K562 (cell line): ENCODE measurements around the gene LIMS1. TPM values are rescaled to one million over a fixed set of nuclear protein-coding genes. Genes with fewer than 3 reads are reported as not detected.
A peak's percentile ranks its signal among the peaks of the same experiment; 100 is the strongest.
"Not testable (repeated sequence)": the region's sequence is repeated elsewhere in the genome, so short reads cannot be mapped to it uniquely, and the experiment has no call there.

Source experiments
- ATAC-seq: fragments of 200-7000 bp; cut with Tn5 transposase; 3 replicates; pipeline ENCODE4 v1.9.1; 2020; ENCODE audit warnings: moderate library complexity
- BruUV-seq: library from RNA; stranded (reverse); fragments of 400-500 nt; replicated peaks from 2 replicates; lab custom pipeline; 2021; lab: Mats Ljungman, UMichigan
- CTCF ChIA-PET: fragments of 300-600 bp; formaldehyde crosslinking; extraction: SDS; loops from one replicate; lab custom pipeline; 2021; ENCODE audit warnings: low intra/inter-chr PET ratio; lab: Yijun Ruan, JAX
- POLR2A ChIA-PET: fragments of 300-600, 350-650 bp; sonication (Branson Sonifier 250); formaldehyde crosslinking; extraction: SDS; loops from one replicate; lab custom pipeline; 2021; ENCODE audit warnings: antibody characterized with exemption, inconsistent platforms; lab: Yijun Ruan, JAX
- DNase-seq, 4 experiments: peaks; one replicate each; pipeline versions ENCODE4 v3.0.0 to v3.0.0-alpha.2; 2011 to 2018; ENCODE audit warnings: low spot score in 3 of 4, mixed read lengths in 3 of 4; ENCODE audit errors: extremely low read depth in 1 of 4
- FAIRE-seq: peaks from 2 replicates; lab custom pipeline; 2011; peaks lifted over from hg19 to GRCh38; lab: Jason Lieb, UNC
- H2AFZ ChIP-seq: 2 replicates; pipeline ENCODE4 v1.6.0; 2011; ENCODE audit warnings: low read depth, low read length, control low read depth, inconsistent platforms
- H3K27ac ChIP-seq: fragments of 200-600 bp; 3 replicates; pipeline ENCODE4 v1.8.0; 2011; ENCODE audit warnings: low read depth, mild to moderate bottlenecking, control low read depth, inconsistent platforms, low read length, moderate library complexity, mixed read lengths; ENCODE audit errors: extremely low read depth
- H3K27me3 ChIP-seq, 2 experiments: fragments of 300-600 bp in 1 of 2; 2 replicates in 1 of 2; 3 replicates in 1 of 2; pipeline versions ENCODE4 v1.6.0 to v1.8.0; 2011; ENCODE audit warnings: inconsistent platforms in 2 of 2, low read length in 2 of 2, mild to moderate bottlenecking in 1 of 2, mixed read lengths in 1 of 2, moderate library complexity in 1 of 2; ENCODE audit not compliant: control insufficient read depth in 2 of 2, insufficient read depth in 2 of 2
- H3K36me3 ChIP-seq: fragments of 300-600 bp; 3 replicates; pipeline ENCODE4 v1.8.0; 2011; ENCODE audit warnings: mild to moderate bottlenecking, low read length, inconsistent platforms; ENCODE audit not compliant: control insufficient read depth, insufficient read depth
- H3K4me1 ChIP-seq, 2 experiments: fragments of 200-600 bp in 1 of 2; replicated peaks in 1 of 2; 2 replicates in 1 of 2; 3 replicates in 1 of 2; pipeline versions ENCODE4 v1.5.1 to v1.8.0; 2011; ENCODE audit warnings: inconsistent platforms in 2 of 2, low read length in 2 of 2, mild to moderate bottlenecking in 1 of 2, mixed read lengths in 1 of 2, moderate library complexity in 1 of 2; ENCODE audit not compliant: control insufficient read depth in 2 of 2, insufficient read depth in 2 of 2
- H3K4me2 ChIP-seq: 2 replicates; pipeline ENCODE4 v1.6.1; 2011; ENCODE audit warnings: low read length, control low read depth, inconsistent platforms, mixed read lengths; ENCODE audit not compliant: insufficient read depth
- H3K4me3 ChIP-seq: fragments of 200-600 bp; sonication (generic), shearing (Covaris generic); 2 replicates; pipeline ENCODE4 v1.5.1; 2016; ENCODE audit warnings: control low read depth, inconsistent platforms
- H3K79me2 ChIP-seq: fragments of 200-600 bp; 3 replicates; pipeline ENCODE4 v1.8.0; 2011; ENCODE audit warnings: low read length, inconsistent platforms; ENCODE audit not compliant: control insufficient read depth, insufficient read depth
- H3K9ac ChIP-seq, 2 experiments: 2 replicates each; pipeline versions ENCODE4 v1.6.0 to v1.6.1; 2011; ENCODE audit warnings: low read depth in 2 of 2, low read length in 2 of 2, control low read depth in 1 of 2, inconsistent platforms in 1 of 2, mild to moderate bottlenecking in 1 of 2, mixed read lengths in 1 of 2; ENCODE audit not compliant: insufficient read depth in 1 of 2
- H3K9me1 ChIP-seq: one replicate; pipeline ENCODE4 v1.6.0; 2011; ENCODE audit warnings: inconsistent platforms, mild to moderate bottlenecking, low read length, moderate library complexity; ENCODE audit not compliant: control insufficient read depth, insufficient read depth
- H3K9me3 ChIP-seq: replicated peaks from 2 replicates; pipeline ENCODE4 v1.5.1; 2011; ENCODE audit warnings: low read depth, low read length, inconsistent platforms; ENCODE audit not compliant: control insufficient read depth, insufficient read depth
- H4K20me1 ChIP-seq: replicated peaks from 2 replicates; pipeline ENCODE4 v1.6.1; 2011; ENCODE audit warnings: low read length, inconsistent platforms, mixed read lengths; ENCODE audit not compliant: control insufficient read depth, insufficient read depth
- WGBS: fragments of 100-300 bp; shearing (Covaris generic); methylation state at CpG from one replicate; pipeline ENCODE4 v1.1.6; 2016; ENCODE audit warnings: low coverage, mixed read lengths; ENCODE audit not compliant: insufficient coverage; ENCODE audit errors: missing lambda C conversion rate; 5-methylcytosine and 5-hydroxymethylcytosine counted together
- in situ Hi-C: fragments of 300-500 bp; cut with MboI; formaldehyde crosslinking; loops from 4 replicates; pipeline ENCODE4 v1.15.0; 2018; ENCODE audit warnings: inconsistent platforms, mixed read lengths
- intact Hi-C: fragments of 100-400 bp; cut with micrococcal nuclease; formaldehyde crosslinking; loops from 2 replicates; pipeline ENCODE4 v1.14.2; 2022
- polyA plus RNA-seq, 8 experiments: library from polyadenylated mRNA; depleted of rRNA in 4 of 8; stranded (reverse) in 5 of 8; unstranded in 3 of 8; fragments of >200 nt; fragmentation: Nextera tagmentation in 2 of 8; fragmentation: Illumina TruSeq in 1 of 8; extraction: Ambion mirVana in 2 of 8; extraction: Trizol in 1 of 8; gene quantifications; 2 replicates each; pipeline versions ENCODE4 v1.2.1 to v1.2.3, GENCODE V29; 2011 to 2014; ENCODE audit warnings: inconsistent platforms in 1 of 8, missing spikeins in 1 of 8
- total RNA-seq, 7 experiments: library from RNA; depleted of rRNA in 6 of 7; stranded (reverse); fragments of >200 nt in 6 of 7; fragmentation: Illumina TruSeq in 2 of 7; extraction: Trizol in 2 of 7; gene quantifications; 2 replicates each; pipeline versions ENCODE4 v1.2.1 to v1.2.3, GENCODE V29; 2011 to 2021; ENCODE audit warnings: low replicate concordance in 1 of 7

The LIMS1 gene
- total and polyA plus RNA-seq, 9 of the 15 experiments (the other 6 are each of a cell fraction or from before 2014, with no cell fraction given), result 52.8 to 134 (median 81.0) TPM

GRCh38 chr2:108657517-108657916 is 123.2 kb downstream of the LIMS1 start:
- ATAC-seq, POLR2A ChIA-PET, H3K27ac ChIP-seq, H3K36me3 ChIP-seq, BruUV-seq, CTCF ChIA-PET, H3K9me1 ChIP-seq, intact Hi-C loops, H3K27me3 ChIP-seq, H3K4me3 ChIP-seq, in situ Hi-C loops, H4K20me1 ChIP-seq, H3K4me2 ChIP-seq, H3K9me3 ChIP-seq, H3K4me1 ChIP-seq, FAIRE-seq, H2AFZ ChIP-seq, H3K9ac ChIP-seq, DNase-seq: not testable (repeated sequence)
- WGBS, result 37% methylated on average over 3 of the region's 4 CpGs
- H3K79me2 ChIP-seq, result peaks cover 12% of the 10 kb centered on the region

GRCh38 chr2:108658553-108658952 is 124.3 kb downstream of the LIMS1 start:
- H3K9ac ChIP-seq, H3K4me1 ChIP-seq, ATAC-seq, BruUV-seq, CTCF ChIA-PET, FAIRE-seq, in situ Hi-C loops, H3K27me3 ChIP-seq, H4K20me1 ChIP-seq, H3K27ac ChIP-seq, intact Hi-C loops, POLR2A ChIA-PET, H3K9me3 ChIP-seq, H3K4me2 ChIP-seq, DNase-seq, H3K36me3 ChIP-seq, H3K4me3 ChIP-seq, H3K9me1 ChIP-seq, H2AFZ ChIP-seq: not testable (repeated sequence)
- peaks cover 13% of the 10 kb centered on the region for H3K79me2 ChIP-seq
- 19% methylated on average over 5 of the region's 7 CpGs for WGBS

GRCh38 chr2:108661493-108661892 is 127.2 kb downstream of the LIMS1 start:
- H3K27me3 ChIP-seq, H3K4me2 ChIP-seq, intact Hi-C loops, H3K79me2 ChIP-seq, H2AFZ ChIP-seq, H3K36me3 ChIP-seq, DNase-seq, POLR2A ChIA-PET, FAIRE-seq, CTCF ChIA-PET, H3K4me3 ChIP-seq, H3K9me3 ChIP-seq, H3K9me1 ChIP-seq, H3K4me1 ChIP-seq, H3K9ac ChIP-seq, BruUV-seq, H4K20me1 ChIP-seq: not testable (repeated sequence)
- WGBS, result 32% methylated on average over 4 of the region's 4 CpGs
- in situ Hi-C loops, result loop anchor here (10.0 kb wide), 1 partner anchor 1243 kb away; no protein-coding TSS in a partner anchor
- peak overlapping the region; percentile 35; the same call in 2 of the 3 replicates for H3K27ac ChIP-seq
- ATAC-seq, result peak; percentile 27
